IPS DF 6.9 (cell line): ENCODE measurements around the gene PRDM15.

Experiments
- DNase-seq: peaks from one replicate; pipeline ENCODE4 v3.0.0-alpha.2; 2013; ENCODE audit warnings: low read depth, low spot score
- H3K27ac ChIP-seq: one replicate; pipeline ENCODE4 v1.5.1; 2013; ENCODE audit warnings: low read length, control low read depth
- H3K27me3 ChIP-seq: 2 replicates; pipeline ENCODE4 v1.6.1; 2013; ENCODE audit warnings: mild to moderate bottlenecking, low read length; ENCODE audit not compliant: control insufficient read depth, insufficient read depth
- H3K36me3 ChIP-seq: 2 replicates; pipeline ENCODE4 v1.6.1; 2013; ENCODE audit warnings: low read length; ENCODE audit not compliant: control insufficient read depth, insufficient read depth
- H3K4me1 ChIP-seq: 2 replicates; pipeline ENCODE4 v1.6.1; 2013; ENCODE audit warnings: low read length; ENCODE audit not compliant: control insufficient read depth, insufficient read depth
- H3K4me3 ChIP-seq: 2 replicates; pipeline ENCODE4 v1.5.1; 2013; ENCODE audit warnings: mild to moderate bottlenecking, low read length
- H3K9me3 ChIP-seq: 2 replicates; pipeline ENCODE4 v1.6.1; 2013; ENCODE audit warnings: low read length, inconsistent platforms; ENCODE audit not compliant: control insufficient read depth, insufficient read depth
- WGBS: extraction: QIAGEN DNeasy Blood & Tissue Kit; methylation state at CpG from one replicate; pipeline ENCODE4 v1.1.7; 2013; ENCODE audit warnings: mixed read lengths, missing lambda C conversion rate; ENCODE audit not compliant: insufficient read length, insufficient coverage; 5-methylcytosine and 5-hydroxymethylcytosine counted together

PRDM15 gene

DNA sequence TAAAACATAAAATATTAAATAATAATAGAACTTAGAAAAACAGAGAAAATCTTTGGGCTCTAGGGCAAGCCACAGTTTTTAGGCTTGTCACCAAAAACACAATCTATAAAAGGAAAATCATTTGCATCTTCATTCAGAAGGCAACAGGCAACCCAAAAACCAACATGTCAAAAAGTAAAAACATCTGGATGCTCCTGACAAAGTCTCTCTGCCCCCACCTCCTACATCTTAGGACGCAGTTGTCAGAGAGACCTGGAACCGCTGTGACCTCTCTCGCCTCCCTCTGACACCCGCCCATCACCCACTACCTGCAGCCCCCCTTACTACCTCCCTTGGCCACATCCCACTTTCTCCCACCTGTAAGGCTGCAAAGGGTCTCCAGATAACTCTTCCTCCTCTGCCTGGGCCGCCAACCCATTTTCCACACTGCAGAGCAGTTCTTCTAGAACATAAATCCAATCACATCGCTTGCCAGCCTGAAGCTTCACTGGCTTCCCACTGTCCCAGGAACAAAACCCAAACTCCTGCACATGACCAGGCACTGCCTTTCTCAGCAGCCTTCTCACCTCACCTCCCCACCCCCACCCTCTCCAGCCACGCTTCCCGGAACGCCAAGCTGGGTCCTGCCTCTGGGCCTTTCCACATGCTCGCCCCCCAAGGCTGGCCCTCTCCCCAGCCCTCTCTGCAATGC is 14.7 kb downstream of the PRDM15 start:
- no peaks in the 10 kb centered on the region for H3K9me3 ChIP-seq
- H3K36me3 ChIP-seq: peaks cover 1% of the 10 kb centered on the region; the same call in 1 of the 2 replicates
- H3K27ac ChIP-seq: no peak overlapping the region
- H3K4me3 ChIP-seq: no peak overlapping the region
- H3K27me3 ChIP-seq: no peaks in the 10 kb centered on the region
- no CpG with 5 or more reads among the region's 10 CpGs for WGBS
- H3K4me1 ChIP-seq: no peaks in the 10 kb centered on the region
- DNase-seq: no peak

DNA sequence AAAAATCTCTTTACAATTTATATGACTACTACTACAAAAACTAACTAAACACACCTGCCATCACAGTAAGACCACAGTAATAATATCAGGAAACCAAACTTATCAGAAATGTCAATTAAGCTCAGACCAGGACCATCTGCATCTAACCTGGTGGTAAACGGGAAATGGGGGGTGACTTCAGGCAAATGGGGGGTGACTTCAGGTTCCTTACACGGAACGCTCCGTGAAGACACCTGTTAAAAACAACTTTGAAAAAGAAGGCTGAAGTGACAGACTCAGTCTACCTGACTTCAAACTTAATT is 15.8 kb downstream of the PRDM15 start:
- Histone ChIP-seq H3K4me3 (no peak overlapping the region), H3K36me3 (peaks cover 7% of the 10 kb centered on the region), H3K27me3 (no peaks in the 10 kb centered on the region), H3K9me3 (no peaks in the 10 kb centered on the region), H3K27ac (no peak overlapping the region), H3K4me1 (no peaks in the 10 kb centered on the region)
- no peak for DNase-seq
- no CpG with 5 or more reads among the region's 4 CpGs for WGBS

DNA sequence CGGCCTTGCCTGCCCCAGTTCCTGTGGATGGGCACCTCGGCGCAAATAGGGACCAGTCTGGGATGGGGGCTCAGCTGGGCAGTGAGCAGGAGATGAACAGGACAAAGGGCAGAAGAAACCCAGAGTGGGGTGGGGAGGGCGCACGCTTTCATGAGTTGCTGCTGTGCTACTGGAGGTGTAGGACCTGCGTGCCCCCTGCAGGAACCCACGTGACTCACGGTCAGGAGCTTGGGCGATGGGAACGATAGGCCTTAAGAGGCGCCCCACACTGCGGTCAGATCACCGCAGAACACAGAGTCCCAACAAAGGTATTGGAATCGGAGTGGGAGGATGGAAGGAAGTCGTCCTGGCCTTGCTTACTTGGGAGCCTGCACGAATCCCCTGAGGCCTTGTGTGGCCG is 17.2 kb downstream of the PRDM15 start:
- no peak for DNase-seq
- no CpG with 5 or more reads among the region's 17 CpGs for WGBS

DNA sequence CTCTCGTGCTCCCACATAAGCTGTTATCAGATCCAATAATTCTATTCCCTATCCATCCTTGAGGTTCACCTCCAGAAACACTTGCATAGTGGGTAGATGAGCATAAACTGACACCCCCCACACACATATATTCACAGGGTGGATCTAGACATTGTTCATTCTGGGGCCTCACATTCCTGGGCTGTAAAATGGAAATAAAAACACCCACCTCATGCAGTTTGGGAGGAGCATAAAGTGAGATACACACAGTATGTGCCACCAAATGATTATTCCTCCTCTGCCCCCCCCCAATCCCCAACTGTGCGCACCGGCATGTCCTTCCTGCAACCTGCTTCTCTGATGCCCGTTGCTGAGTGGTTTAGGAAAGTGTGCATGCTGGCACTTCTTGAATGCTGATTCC is 17.9 kb downstream of the PRDM15 start:
- no peaks in the 10 kb centered on the region for H3K4me1 ChIP-seq
- H3K27ac ChIP-seq: no peak overlapping the region
- H3K27me3 ChIP-seq: no peaks in the 10 kb centered on the region
- no peak overlapping the region for H3K4me3 ChIP-seq
- no CpG with 5 or more reads among the region's 4 CpGs for WGBS
- DNase-seq: no peak
- peaks cover 7% of the 10 kb centered on the region for H3K36me3 ChIP-seq
- no peaks in the 10 kb centered on the region for H3K9me3 ChIP-seq

More for the DNA sequence above, 17.2 kb downstream of the PRDM15 start:
- Histone ChIP-seq H3K27me3 (no peaks in the 10 kb centered on the region), H3K27ac (no peak overlapping the region), H3K9me3 (no peaks in the 10 kb centered on the region), H3K4me3 (no peak overlapping the region), H3K36me3 (peaks cover 7% of the 10 kb centered on the region), H3K4me1 (no peaks in the 10 kb centered on the region)

DNA sequence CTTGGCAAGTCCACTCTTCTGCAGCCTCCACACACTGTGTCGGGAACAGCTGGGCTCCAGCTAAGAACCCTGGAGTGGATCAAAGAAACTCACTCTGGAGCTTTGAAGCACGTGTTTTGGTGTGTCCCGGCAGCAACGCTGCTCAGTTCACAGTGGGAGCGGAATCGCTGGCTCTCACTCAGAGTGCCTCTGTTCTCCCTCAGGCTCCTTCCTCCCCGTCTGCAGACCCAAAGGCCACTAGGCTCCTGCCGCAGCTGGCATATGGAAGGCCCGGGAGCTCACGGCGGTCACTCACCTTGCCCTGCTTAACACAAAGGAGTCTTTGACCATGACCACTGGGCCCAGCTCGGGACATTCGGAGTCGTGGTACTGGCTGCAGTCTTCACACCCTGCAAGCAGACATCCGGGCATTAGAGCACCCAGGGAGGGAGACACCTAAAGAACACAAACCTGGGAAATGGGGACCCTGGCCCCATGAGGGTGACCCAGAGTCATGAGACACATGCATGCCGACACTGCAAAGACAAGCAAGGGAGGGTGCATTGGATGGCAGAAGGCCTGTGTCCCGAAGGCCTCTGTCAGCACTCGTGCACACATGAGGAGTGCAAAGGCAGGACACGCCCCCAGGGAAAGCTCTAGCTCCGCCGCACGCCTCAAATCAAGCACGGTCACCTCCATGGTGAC is 19.7 kb downstream of the PRDM15 start:
- H3K36me3 ChIP-seq: peaks cover 7% of the 10 kb centered on the region

DNA sequence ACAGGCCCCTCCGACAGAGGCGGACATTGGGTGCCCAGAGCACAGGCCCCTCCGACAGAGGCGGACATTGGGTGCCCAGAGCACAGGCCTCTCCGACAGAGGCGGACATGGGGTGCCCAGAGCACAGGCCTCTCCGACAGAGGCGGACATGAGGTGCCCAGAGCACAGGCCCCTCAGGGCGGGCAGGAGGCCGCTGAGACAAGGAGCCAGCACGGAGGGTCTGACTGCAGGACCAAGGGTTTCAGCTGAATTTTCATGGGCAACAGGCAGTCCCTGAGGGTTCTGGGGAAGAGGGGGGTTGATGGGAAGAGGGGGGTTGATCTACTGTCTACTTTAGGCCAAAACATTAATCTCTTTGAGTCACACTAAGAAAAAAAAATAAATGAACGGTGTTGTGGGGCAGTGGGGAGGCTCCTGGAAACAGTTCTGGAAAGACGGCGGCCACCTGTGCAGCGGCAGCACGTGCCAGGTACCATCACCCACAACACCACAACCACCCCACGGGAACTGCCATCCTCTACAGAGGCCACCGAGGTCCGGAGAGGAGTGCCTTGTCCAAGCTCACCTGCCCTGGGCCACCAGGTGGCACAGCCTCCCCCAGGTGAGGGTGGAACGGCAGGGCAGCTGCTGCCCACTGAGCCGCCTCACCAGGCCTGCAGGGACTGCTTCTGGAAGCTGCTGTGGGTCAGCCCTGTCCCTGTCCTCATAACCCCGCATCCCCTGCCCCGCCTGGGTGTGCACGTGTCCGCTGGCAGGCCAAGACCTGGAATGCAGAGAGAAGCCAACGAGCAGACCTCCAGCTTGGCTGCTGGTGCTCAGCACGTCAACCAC is 20.5 kb downstream of the PRDM15 start:
- Histone ChIP-seq H3K27ac (no peak overlapping the region), H3K4me1 (no peaks in the 10 kb centered on the region), H3K9me3 (no peaks in the 10 kb centered on the region), H3K27me3 (no peaks in the 10 kb centered on the region), H3K4me3 (no peak overlapping the region), H3K36me3 (peaks cover 7% of the 10 kb centered on the region)
- WGBS: no CpG with 5 or more reads among the region's 27 CpGs
- no peak for DNase-seq

More for the DNA sequence above, 19.7 kb downstream of the PRDM15 start:
- H3K4me1 ChIP-seq: no peaks in the 10 kb centered on the region
- no peaks in the 10 kb centered on the region for H3K9me3 ChIP-seq
- H3K27me3 ChIP-seq: no peaks in the 10 kb centered on the region
- H3K4me3 ChIP-seq: no peak overlapping the region
- WGBS: no CpG with 5 or more reads among the region's 23 CpGs
- DNase-seq: no peak
- no peak overlapping the region for H3K27ac ChIP-seq

DNA sequence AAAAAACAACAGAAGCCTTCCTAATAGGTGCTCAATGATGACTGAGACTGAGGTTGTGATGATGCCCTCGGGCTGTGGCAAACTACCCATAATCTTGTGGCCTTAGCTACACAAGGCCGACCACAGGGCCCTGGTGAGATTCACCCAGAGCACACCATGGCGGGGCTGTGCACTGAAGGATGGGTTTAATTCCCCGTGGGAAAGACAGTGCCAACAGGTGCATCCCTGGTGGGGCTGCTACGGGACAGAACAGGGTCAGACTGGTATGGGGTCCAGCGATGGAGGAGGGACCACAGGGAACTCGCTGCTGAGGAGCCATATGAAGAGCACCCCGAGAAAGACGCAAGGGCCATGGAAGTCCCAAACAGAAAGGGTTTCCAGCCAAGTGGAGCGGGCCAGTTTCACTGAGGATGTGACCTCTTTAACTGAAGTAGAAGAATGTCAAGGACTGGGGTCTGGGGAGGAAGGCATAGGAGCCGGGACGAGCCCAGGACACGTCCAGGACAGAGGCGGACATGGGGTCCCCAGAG is 21.3 kb downstream of the PRDM15 start:
- Histone ChIP-seq H3K4me1 (no peaks in the 10 kb centered on the region), H3K27me3 (no peaks in the 10 kb centered on the region), H3K4me3 (no peak overlapping the region), H3K27ac (no peak overlapping the region), H3K36me3 (peaks cover 10% of the 10 kb centered on the region), H3K9me3 (no peaks in the 10 kb centered on the region)
- DNase-seq: no peak
- no CpG with 5 or more reads among the region's 14 CpGs for WGBS

DNA sequence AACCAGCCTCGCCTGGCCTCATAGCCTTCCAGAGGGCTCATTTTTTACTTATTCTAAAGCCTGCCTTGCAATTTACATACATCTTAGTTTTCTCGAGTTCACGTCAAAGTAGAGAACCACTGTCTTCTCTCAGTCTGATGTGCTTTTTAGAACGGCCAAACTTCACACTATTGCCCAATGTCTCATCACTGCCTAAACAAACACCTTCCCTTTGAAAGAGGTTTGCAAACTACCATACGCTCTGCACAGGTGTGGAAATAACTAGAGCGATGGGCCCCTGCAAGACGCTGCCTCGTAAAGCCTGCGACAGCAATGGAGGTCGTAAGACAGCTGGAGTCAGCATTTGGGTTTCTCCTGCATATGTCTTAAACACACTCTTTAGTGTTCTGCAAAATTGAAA is 22.6 kb downstream of the PRDM15 start:
- Histone ChIP-seq H3K9me3 (no peaks in the 10 kb centered on the region), H3K4me3 (no peak overlapping the region), H3K27me3 (no peaks in the 10 kb centered on the region), H3K27ac (no peak overlapping the region), H3K4me1 (no peaks in the 10 kb centered on the region), H3K36me3 (peaks cover 10% of the 10 kb centered on the region)
- no CpG with 5 or more reads among the region's 10 CpGs for WGBS
- DNase-seq: no peak

DNA sequence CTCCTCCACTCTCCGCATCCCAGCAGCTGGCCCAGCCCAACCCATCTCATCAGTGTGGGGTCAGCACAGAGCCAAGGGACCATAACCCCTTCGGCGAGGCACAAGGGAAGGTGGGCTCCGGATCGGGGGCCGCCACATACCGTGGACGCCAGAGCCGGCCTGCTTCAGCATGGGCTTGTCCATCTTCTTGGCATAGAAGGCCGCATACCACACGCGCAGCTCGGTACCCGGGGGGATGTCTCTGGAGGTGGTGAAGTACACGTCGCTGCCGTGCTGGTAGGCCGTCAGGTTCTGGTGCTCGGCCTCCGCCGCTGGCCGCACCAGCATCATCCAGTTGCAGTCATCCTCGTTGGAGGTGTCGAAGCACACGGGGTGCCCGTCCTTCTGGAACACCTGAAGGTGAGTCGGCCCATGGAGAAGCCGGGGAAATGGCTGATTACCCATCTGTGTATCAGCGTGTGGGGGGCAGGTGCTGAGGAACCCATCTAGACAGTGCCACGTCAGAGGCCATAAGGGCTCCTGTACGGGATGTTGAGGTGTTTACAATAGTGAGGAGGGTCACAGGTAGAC is 24.6 kb downstream of the PRDM15 start:
- no peak overlapping the region for H3K27ac ChIP-seq
- no CpG with 5 or more reads among the region's 31 CpGs for WGBS
- no peaks in the 10 kb centered on the region for H3K27me3 ChIP-seq
- H3K4me3 ChIP-seq: no peak overlapping the region
- DNase-seq: no peak
- H3K4me1 ChIP-seq: no peaks in the 10 kb centered on the region
- H3K36me3 ChIP-seq: peaks cover 9% of the 10 kb centered on the region
- H3K9me3 ChIP-seq: no peaks in the 10 kb centered on the region

DNA sequence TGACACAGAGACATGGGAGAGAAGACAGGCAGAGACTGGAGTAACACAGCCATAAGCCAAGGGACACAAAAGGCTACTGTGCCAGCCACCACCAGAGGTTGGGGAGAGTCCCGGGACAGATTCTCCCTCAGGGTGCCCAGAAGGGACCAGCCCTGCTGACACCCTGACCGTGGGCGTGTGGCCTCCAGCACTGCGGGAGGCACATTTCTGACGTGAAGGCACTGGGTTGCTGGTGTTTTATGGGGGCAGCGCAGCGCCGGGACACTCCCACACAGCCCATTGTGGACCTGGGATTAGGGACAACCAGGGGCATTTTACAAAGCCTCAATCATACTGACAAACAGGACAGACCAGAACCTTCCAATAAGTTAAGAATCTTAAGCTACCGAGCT is 26.2 kb downstream of the PRDM15 start:
- no peak for DNase-seq
- WGBS: no CpG with 5 or more reads among the region's 9 CpGs
- Histone ChIP-seq H3K4me3 (no peak overlapping the region), H3K36me3 (0 out of 2 replicates have a peak, but pooled peaks cover 2% of the 10 kb centered on the region), H3K27me3 (no peaks in the 10 kb centered on the region), H3K27ac (no peak overlapping the region), H3K4me1 (no peaks in the 10 kb centered on the region), H3K9me3 (no peaks in the 10 kb centered on the region)
